HG03196 (cell line): ENCODE results near the gene AATK.
"Not testable (repeated sequence)": the region's sequence is repeated elsewhere in the genome, so short reads cannot be mapped to it uniquely, and the experiment has no call there.

Experiments
- ATAC-seq: cut with Tn5 transposase; IDR thresholded peaks from one replicate; pipeline ENCODE4 v1.9.1; 2021; ENCODE audit not compliant: unreplicated experiment

AATK gene

DNA sequence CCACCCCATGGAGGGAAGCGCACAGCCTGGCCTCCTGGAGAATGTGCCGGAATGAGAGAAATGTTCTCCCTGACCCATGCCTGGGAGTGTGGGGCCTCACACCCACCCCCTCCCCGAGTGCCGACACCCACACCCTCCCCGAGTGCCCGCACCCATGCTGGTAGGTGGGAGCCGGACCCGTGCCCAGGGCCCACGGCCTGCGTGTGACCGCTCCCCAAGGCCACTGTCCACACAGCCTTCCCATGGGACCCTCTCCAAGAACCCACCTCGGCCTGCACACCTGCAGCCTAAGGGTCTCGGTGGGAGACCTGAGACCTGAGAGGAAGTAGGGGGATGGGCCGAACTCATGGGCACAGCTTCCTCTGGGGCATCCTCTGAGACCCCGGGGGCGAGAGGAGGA, 4.0 kb downstream of the AATK start:
- no peak for ATAC-seq

GRCh38 chr17:81161536-81161935, 4.5 kb downstream of the AATK start:
- ATAC-seq, result no peak

DNA sequence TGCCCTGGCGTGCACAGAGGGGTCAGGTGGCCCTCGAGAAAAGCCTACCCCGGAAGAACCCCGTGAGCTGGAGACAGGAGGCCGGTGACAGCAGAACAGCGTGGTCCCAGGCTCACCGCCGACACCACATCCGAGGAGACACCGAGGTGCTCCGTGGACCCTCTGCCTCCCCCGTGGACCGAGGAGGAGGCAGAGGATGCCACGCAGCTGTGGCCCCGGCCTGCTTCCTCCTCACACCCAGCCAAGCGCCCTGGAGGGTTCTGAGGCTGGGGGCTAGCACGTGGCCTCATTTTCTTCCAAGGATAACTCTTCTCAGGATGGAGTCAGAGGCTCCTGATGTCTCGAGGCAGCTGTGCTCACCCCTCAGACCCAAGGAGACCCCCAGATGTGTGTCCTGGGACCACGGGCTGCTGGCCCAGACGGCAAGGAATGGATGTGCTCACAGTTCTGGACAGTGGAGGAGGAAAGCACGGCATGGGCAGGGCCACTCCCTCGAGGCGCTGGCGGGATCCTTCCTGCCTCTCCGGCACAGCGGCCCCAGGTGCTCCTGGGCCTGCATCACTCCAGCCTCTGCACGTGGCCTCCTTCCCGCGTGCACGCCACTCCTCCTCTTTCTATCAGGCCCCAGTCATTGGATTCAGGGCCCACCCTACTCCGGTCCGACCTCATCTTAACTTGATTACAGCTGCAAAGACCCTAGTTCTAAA, 5.1 kb downstream of the AATK start:
- ATAC-seq, result no peak

DNA sequence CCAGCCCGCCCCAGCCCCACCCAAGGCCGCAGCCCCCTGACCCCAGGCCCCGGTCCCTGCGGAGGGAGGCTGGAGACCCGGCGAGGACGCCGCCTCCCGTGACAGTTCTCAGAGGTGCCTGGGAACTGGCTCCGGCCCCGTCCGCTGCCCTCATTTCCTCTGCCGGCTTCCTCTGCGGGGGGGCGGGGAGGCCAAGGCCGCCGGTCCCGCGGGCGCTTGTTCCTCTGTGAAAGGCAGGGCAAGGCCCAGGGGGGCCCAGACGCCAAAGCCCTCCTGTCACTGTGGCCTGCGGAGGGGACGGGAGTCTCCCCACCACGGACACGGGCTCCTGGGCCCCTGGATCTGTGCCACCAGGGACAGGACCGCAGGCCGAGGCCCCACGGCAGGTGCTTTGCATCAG, 5.7 kb downstream of the AATK start:
- ATAC-seq, result no peak

GRCh38 chr17:81159611-81160265, 6.3 kb downstream of the AATK start:
- no peak for ATAC-seq

GRCh38 chr17:81158688-81159590, 7.1 kb downstream of the AATK start:
- ATAC-seq, result no peak

DNA sequence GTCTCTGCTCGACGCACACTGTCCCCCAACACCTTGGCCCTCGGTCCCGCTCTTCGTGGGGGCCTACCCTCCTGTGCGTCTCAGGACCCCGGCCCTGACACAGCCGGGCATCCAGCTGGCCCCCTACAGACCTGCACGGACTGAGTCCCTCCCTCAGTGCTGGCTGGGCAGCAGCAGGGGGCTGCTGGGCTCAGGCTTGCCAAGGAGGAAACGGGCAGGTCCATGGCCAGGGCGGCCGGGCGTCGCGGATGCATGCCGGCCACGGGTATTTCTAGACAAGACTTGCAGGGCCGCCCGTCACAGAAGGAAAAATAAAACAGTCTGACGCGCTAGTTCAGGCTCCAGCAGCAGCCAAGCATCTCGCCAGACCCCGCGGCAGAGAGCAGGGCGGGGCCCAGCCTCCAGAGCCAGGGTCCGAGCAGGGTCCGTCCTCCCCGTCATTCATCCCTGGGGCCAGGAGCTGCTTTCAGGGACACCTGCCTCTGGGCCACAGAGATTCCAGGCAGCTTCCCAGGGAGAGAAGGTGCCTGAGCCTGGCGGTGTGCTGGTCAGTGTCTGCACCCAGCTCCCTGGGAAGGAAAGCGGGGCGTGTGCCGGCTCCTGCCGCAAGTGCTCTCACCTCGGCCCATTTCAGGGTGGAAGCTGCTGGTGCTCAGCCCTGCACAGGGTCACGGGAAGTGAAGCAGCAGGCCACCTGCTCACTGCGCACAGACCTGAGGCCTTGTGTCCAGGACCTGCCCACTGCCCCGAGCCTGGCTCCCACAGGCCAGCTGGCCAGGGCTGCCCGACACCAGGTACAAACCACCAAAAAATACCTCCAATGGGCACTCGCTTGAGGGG, 8.0 kb downstream of the AATK start:
- ATAC-seq, result no peak

- no peak for ATAC-seq
Observed at GRCh38 chr17:81156866-81157805, 8.9 kb downstream of the AATK start.

GRCh38 chr17:81154961-81155360, 11.1 kb downstream of the AATK start:
- ATAC-seq, result no peak

- ATAC-seq, result not testable (repeated sequence)
Observed at GRCh38 chr17:81154016-81154415, 12.0 kb downstream of the AATK start.

- ATAC-seq, result no peak
Observed at GRCh38 chr17:81153340-81153803, 12.6 kb downstream of the AATK start.

GRCh38 chr17:81152288-81152828, 13.7 kb downstream of the AATK start:
- ATAC-seq, result no peak

GRCh38 chr17:81151278-81151677, 14.7 kb downstream of the AATK start:
- ATAC-seq, result no peak

- no peak for ATAC-seq
Observed at GRCh38 chr17:81150377-81151077, 15.5 kb downstream of the AATK start.

- no peak for ATAC-seq
Observed at GRCh38 chr17:81148986-81149533, 17.0 kb downstream of the AATK start.

DNA sequence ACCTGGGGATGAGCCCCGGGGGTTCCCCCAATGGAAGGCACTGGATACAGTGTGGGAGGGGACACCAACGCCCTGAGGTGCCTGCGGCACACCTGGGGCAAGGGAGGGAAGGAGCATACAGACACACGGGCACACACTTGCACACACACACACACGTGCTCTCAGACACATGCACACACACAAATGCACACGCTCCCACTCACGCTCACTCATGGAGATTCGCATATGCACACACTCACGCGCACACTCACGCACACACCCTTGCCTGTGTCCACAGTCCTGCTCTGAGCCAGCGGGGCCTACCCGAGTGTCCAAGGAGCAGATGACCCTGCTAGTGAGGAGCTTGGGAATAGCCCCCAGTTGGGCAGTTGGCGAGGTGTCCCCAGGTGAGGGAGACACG, 17.4 kb downstream of the AATK start:
- no peak for ATAC-seq

- no peak for ATAC-seq
Observed at GRCh38 chr17:81147701-81148100, 18.3 kb downstream of the AATK start.

DNA sequence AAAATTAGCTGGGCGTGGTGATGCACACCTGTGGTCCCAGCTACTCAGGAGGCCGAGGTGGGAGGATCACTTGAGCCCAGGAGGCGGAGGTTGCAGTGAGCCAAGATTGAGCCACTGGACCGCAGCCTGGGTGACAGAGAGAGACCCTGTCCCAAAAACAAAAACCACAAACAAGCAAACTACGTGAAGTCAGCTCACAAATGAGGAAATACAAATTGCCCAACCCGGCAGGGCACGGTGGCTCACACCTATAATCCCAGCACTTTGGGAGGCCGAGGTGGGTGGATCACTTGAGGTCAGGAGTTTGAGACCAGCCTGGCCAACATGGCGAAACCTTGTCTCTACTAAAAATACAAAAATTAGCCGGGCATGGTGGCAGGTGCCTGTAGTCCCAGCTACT, 19.8 kb downstream of the AATK start:
- ATAC-seq, result not testable (repeated sequence)

- no peak for ATAC-seq
Observed at GRCh38 chr17:81144423-81144781, 21.6 kb downstream of the AATK start.
